ENCODE results near the gene ACLY.

Gene ACLY

GRCh38 chr17:41823580-41823979 is 95.2 kb downstream of the ACLY start:
- DNase-seq, result no peak

DNA sequence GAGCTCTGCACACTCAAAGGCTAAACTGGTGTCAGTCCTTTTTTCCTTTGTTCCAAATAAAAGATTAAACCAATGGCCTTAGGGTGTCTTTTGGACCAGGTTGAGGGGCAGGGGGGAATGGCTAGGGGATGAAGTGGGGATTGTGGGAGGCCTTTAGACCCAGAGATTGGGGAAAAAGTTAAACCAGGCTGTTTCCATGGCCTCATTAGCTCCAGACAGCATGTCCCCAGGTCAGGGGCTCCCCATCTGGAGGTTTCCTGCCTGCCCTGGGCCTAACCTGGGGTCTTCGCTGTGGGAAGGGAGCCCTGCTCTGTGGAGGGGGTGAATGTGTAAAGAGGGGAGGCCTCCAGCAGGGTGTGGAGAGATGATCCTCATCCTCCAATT is 95.6 kb downstream of the ACLY start:
- no peak for DNase-seq

GRCh38 chr17:41822216-41823140 is 96.3 kb downstream of the ACLY start:
- DNase-seq, result no peak

- no peak for DNase-seq
Measured at GRCh38 chr17:41821776-41822175, 97.0 kb downstream of the ACLY start.

- no peak for DNase-seq
Measured at GRCh38 chr17:41818024-41818423, 100.7 kb downstream of the ACLY start.

Measured in activated CD4-positive, alpha-beta T cell treated with anti-CD3 and anti-CD28 coated beads, Interleukin-2, amount 50 U/mL, for 1 hour (primary cell).